HFFc6 (cell line): Measurements from ENCODE around the gene SEPTIN6. TPM values are rescaled to one million over a fixed set of nuclear protein-coding genes. Genes with fewer than 3 reads are reported as not detected.

ENCODE experiments used
- DNase-seq: peaks from one replicate; pipeline ENCODE4 v3.0.0-alpha.2; 2018
- H3K27ac Mint-ChIP-seq: 2 replicates; pipeline ENCODE4 v1.8.0; 2020; ENCODE audit warnings: mild to moderate bottlenecking, mixed read lengths
- H3K27me3 Mint-ChIP-seq: 2 replicates; pipeline ENCODE4 v1.8.0; 2021; ENCODE audit warnings: mild to moderate bottlenecking, moderate library complexity, mixed read lengths; ENCODE audit not compliant: insufficient read depth
- H3K36me3 Mint-ChIP-seq: 2 replicates; pipeline ENCODE4 v1.8.0; 2021; ENCODE audit warnings: low read depth, mixed read lengths
- H3K4me1 Mint-ChIP-seq: 2 replicates; pipeline ENCODE4 v1.8.0; 2020; ENCODE audit warnings: low read depth, mixed read lengths
- H3K4me3 Mint-ChIP-seq: 2 replicates; pipeline ENCODE4 v1.8.0; 2020; ENCODE audit warnings: mild to moderate bottlenecking, moderate library complexity, mixed read lengths
- H3K9me3 Mint-ChIP-seq: 2 replicates; pipeline ENCODE4 v1.8.0; 2020; ENCODE audit warnings: mild to moderate bottlenecking, mixed read lengths
- CTCF ChIP-seq: fragments of 200-600 bp; sonication (generic); IDR thresholded peaks from 2 replicates; pipeline ENCODE4 v1.5.0; 2021; ENCODE audit warnings: antibody characterized with exemption, mild to moderate bottlenecking
- long read RNA-seq: library from polyadenylated mRNA; unstranded; transcript quantifications from one replicate; pipeline ENCODE4 v2.0.0, GENCODE V29; 2019
- total RNA-seq, 6 experiments: library from RNA; stranded (reverse); fragmentation: NEBNext Ultra II Directional; extraction: Animal tissue kit (Norgen Biotek cat#: 25700); gene quantifications; 2 replicates in 1 of 6; 3 replicates in 5 of 6; pipeline ENCODE4 v1.2.3, GENCODE V29; 2021

Gene SEPTIN6
- 10 to 100 TPM; 17.2 to 19.5 (median 18.5) TPM for total RNA-seq
- long read RNA-seq, full-length matches to known transcripts = 24 of 31 reads
- long read RNA-seq, partial matches to known transcripts = 4 of 31 reads
- long read RNA-seq, other reads (novel, unspliced or antisense) = 3 of 31 reads

DNA sequence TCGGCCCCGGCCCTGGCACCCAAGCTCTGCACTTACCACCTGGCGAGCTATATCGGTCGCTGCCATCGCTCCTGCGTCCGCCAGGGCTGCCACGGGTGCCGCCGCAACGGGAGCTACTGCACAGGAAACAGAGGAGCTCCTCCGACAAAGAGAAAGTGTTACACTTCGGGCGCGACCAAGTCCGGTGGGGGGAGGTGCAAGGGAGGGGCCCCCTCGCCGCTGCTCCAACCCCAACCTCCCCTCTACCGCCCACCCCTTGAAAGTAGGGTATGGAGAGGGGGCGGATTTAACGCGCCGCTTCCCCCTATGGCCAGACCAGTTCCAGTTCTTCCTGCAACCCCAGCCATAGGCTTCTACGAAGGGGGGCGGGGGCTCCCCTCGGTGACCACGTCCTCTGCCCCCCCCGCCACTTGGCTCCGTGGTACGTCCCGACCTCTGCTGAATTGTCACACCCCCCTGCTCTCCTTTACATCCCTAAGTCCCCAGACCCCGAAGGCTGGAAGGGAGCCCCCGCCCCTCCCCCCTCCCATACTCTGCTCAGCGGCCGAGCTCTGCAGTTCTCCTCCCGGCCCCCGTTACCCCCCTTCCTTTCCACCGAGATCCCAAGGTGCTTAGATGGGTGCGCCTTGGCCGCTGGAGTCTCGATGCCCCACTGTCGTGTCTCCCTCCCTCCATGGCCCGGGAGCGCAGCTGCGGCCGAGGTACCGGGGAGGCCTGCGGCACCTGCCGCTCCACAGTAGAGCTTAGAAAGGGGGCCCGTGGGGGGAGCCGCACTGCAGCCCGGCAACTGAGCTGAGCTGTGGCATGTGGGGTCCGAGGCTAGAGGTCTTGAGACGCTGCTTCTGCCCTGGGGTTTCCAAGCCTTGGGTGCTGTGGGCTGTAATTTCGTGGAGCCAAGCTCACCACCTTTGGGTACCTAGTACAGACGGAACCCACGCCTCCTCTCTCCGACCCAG lies at the start of gene SEPTIN6:
Gene SEPTIN6, minus strand, starts transcription at position 129 of the 956 bp plus-strand sequence. Its CDS starts 63 bp downstream, at position 66.
- peak within 1 kb of the TSS; percentile 92 for H3K4me3 Mint-ChIP-seq
- TF ChIP-seq CTCF = no peak; the same call in 1 of the 2 replicates
- H3K4me1 Mint-ChIP-seq = peaks cover 15% of the 10 kb centered on the region
- H3K27ac Mint-ChIP-seq = peak within 1 kb of the TSS; percentile 62
- no peaks in the 10 kb centered on the region for H3K9me3 Mint-ChIP-seq
- no peaks in the 10 kb centered on the region for H3K27me3 Mint-ChIP-seq
- no peaks in the 10 kb centered on the region for H3K36me3 Mint-ChIP-seq
- DNase-seq = peak; percentile 52

DNA sequence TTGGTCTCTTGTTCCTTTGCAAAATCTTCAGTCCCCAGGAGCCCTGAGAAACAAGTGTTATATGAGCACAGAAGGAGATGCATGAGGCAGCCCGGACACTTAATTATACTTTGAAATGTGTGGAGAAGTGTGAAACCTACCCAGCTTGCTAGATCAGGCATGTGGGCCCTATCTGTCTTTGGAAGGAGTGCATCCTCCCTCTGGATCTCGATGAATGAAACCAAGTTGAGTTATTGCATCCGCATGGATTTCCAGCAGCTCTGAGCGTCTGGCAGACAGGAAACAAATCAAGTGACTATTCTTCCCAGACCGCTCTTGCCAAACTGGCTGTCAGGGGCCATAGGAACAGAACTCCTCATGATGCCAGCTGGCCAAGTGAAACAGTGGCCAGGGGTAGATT lies 45.8 kb upstream of the SEPTIN6 start:
- no peak for TF ChIP-seq CTCF
- Mint-ChIP-seq H3K36me3 (no peaks in the 10 kb centered on the region), H3K9me3 (no peaks in the 10 kb centered on the region), H3K27me3 (peaks cover 3% of the 10 kb centered on the region), H3K27ac (no peak overlapping the region), H3K4me3 (no peak overlapping the region), H3K4me1 (peaks cover 7% of the 10 kb centered on the region; the same call in 1 of the 2 replicates)
- DNase-seq = no peak

- no peak for TF ChIP-seq CTCF
- Mint-ChIP-seq H3K4me3 (no peak overlapping the region), H3K27me3 (peaks cover 6% of the 10 kb centered on the region), H3K36me3 (no peaks in the 10 kb centered on the region), H3K27ac (no peak overlapping the region), H3K4me1 (peaks cover 7% of the 10 kb centered on the region; the same call in 1 of the 2 replicates), H3K9me3 (no peaks in the 10 kb centered on the region)
- no peak for DNase-seq
These were observed 43.3 kb upstream of the SEPTIN6 start for GRCh38 chrX:119736206-119736764.

- TF ChIP-seq CTCF = no peak
- Mint-ChIP-seq H3K9me3 (no peaks in the 10 kb centered on the region), H3K36me3 (no peaks in the 10 kb centered on the region), H3K4me1 (peaks cover 7% of the 10 kb centered on the region; the same call in 1 of the 2 replicates), H3K27ac (no peak overlapping the region), H3K27me3 (peaks cover 6% of the 10 kb centered on the region), H3K4me3 (no peak overlapping the region)
- no peak for DNase-seq
These were observed 42.5 kb upstream of the SEPTIN6 start for GRCh38 chrX:119735467-119735866.

- H3K4me3 Mint-ChIP-seq = no peak overlapping the region
- H3K27ac Mint-ChIP-seq = no peak overlapping the region
- DNase-seq = no peak
- TF ChIP-seq CTCF = no peak
- H3K9me3 Mint-ChIP-seq = no peaks in the 10 kb centered on the region
- H3K4me1 Mint-ChIP-seq = peaks cover 7% of the 10 kb centered on the region; the same call in 1 of the 2 replicates
- H3K36me3 Mint-ChIP-seq = no peaks in the 10 kb centered on the region
- H3K27me3 Mint-ChIP-seq = peaks cover 6% of the 10 kb centered on the region
These were observed 42.0 kb upstream of the SEPTIN6 start for GRCh38 chrX:119734897-119735339.
